22Rv1 (cell line): ENCODE results near the gene SMURF2.

Experiments used
- H3K27ac ChIP-seq: fragments of 450-650 bp; 2 replicates; pipeline ENCODE4 v1.5.1; 2017
- ZFX ChIP-seq: fragments of 450-650 bp; IDR thresholded peaks from 2 replicates; pipeline ENCODE4 v1.6.1; 2017; ENCODE audit warnings: antibody characterized with exemption, borderline replicate concordance
- TF ChIP-seq, protein P1 (sequence below): fragments of 450-650 bp; IDR thresholded peaks from 2 replicates; pipeline ENCODE4 v1.5.1; 2017; ENCODE audit warnings: mild to moderate bottlenecking

SMURF2 gene

DNA sequence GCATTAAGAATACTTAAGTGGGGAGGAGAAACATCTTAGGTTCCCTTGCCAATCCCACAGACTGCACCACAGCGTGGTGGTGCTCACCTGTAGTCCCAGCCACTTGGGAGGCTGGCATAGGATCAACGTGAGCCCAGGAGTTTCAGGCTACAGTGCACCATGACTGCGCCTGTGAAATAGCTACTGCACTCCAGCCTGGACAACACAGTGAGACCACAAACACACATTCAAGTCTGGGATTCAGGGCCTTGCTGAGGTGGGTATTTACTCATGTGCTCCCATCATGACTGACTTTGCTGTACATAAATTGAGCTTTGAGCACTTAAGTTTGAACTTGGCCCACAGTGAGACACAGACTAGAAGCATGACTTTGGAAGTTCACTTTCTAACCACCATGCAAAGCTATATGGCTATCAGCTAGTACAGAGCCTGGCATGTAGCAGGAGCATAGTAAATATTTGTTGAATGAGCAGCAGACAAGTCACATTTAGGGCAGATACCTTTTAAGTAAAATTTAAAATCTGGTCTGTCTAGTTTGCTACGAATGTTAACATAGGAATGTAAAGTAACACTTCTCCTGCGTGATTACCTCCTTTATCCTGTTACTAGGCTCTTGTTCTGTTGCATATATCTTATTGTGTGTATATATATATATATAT, 121.9 kb downstream of the SMURF2 start:
- TF ChIP-seq, protein P1, sequence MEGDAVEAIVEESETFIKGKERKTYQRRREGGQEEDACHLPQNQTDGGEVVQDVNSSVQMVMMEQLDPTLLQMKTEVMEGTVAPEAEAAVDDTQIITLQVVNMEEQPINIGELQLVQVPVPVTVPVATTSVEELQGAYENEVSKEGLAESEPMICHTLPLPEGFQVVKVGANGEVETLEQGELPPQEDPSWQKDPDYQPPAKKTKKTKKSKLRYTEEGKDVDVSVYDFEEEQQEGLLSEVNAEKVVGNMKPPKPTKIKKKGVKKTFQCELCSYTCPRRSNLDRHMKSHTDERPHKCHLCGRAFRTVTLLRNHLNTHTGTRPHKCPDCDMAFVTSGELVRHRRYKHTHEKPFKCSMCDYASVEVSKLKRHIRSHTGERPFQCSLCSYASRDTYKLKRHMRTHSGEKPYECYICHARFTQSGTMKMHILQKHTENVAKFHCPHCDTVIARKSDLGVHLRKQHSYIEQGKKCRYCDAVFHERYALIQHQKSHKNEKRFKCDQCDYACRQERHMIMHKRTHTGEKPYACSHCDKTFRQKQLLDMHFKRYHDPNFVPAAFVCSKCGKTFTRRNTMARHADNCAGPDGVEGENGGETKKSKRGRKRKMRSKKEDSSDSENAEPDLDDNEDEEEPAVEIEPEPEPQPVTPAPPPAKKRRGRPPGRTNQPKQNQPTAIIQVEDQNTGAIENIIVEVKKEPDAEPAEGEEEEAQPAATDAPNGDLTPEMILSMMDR: no peak
- no peak for TF ChIP-seq ZFX
- H3K27ac ChIP-seq: no peak overlapping the region

DNA sequence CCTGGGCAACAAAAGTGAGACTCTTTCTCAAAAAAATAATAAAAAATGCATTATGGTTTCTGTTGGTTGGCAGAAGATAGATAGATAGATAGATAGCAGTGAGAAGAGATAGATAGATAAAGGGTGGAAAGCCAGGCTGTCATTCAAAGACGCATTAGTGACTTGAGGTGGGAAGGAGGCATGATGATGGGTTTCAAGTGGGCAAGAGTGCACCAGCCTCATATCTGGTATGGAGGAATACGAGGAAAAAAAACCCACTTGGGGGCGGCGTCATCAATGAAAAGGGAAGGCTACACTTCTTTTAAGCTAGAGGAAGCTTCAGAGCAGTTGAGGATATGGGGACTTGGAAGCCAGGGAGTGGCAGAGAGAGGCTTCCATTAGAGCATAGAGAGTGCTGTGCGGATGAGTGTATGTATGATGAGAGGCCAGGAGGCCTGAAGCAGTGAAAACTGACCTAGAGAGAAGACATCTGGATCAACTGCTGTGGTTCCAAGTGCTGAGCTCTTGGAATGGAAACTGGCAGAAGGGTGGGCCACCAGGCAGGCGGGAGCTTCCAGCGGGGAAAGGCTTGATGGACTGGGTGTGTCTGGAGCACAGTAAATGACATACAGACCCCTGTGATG, 123.5 kb downstream of the SMURF2 start:
- no peak for TF ChIP-seq ZFX
- TF ChIP-seq, protein P1: no peak
- H3K27ac ChIP-seq: peak overlapping the region; percentile 22; the same call in 1 of the 2 replicates

DNA sequence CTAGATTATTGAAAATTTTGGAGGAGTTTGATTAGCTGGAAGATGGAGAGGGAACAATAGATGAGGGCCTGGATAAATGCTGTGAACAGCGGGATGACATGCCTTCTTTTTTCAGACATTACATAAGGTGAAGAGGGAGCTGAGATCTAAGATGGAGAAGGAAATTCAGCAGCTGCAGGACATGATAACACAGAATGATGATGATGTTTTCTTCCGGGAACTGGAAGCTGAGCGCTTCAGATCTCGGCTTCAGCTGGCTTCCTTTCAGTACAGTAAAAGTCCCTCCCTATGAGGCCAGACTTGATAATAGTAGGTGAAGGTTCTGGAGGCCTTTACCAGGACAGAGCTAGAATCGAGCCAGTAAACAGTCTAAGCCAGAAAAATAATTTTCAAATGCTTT, 124.6 kb downstream of the SMURF2 start:
- TF ChIP-seq ZFX: no peak
- TF ChIP-seq, protein P1: no peak
- peak overlapping the region; percentile 9; the same call in 1 of the 2 replicates for H3K27ac ChIP-seq

DNA sequence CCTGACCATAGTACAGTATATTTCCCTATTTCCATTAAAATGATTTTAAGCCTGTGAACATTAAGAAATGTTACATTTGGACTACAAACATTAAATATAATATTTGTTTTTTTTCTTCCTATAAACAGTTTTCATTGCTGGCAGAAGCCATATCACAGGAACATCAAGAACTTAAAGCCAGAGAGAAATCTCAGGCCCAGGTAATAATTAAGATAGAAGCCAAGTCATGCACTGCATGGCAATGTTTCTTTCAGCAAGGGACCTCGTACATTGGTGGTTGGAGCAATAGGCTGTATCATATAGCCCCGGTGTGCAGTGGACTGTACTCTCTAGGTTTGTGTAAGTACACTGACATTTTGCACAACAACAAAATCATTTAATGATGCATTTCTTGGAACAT, 125.2 kb downstream of the SMURF2 start:
- TF ChIP-seq, protein P1: no peak
- peak overlapping the region; percentile 9; the same call in 1 of the 2 replicates for H3K27ac ChIP-seq

DNA sequence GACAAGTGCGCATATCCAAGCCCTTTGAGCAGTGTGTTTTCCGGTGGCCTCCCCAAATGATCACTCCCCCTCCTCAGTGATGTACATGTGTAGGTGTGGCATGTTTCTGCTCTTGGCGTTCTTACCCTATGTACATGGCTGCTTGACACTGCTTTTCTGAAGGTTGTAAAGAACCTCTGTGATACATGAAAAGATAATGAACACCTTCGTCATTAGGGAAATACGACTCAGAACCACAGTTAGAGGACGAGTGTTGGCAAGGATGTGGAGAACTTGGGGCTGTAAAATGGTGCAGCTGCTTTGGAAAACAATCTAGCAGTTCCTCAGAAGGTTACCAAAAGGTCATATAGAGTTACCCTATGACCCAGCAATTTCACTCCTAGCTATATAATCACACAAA, 126.8 kb downstream of the SMURF2 start:
- TF ChIP-seq, protein P1: no peak
- H3K27ac ChIP-seq: no peak overlapping the region

DNA sequence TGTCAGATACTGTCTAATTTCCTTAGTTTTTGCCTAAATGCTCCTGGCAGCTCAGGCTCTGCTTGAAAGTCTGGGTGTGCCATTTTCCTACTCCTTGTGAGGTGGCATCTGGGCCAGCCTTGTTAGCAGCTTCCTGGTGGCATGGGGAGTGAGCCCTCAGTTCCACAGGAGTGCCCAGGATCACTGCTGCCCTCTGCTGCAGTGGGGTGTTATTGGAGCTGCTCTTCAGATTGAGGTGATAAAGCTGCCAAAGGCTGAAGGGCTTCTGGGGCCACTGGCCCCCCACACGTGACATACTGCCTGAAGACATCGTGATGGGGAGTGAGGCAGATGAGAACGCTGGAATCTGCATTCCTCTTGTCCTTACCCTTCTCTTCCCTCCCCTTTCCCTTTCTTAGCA, 127.9 kb downstream of the SMURF2 start:
- H3K27ac ChIP-seq: no peak overlapping the region
- no peak for TF ChIP-seq ZFX
- TF ChIP-seq, protein P1: no peak

DNA sequence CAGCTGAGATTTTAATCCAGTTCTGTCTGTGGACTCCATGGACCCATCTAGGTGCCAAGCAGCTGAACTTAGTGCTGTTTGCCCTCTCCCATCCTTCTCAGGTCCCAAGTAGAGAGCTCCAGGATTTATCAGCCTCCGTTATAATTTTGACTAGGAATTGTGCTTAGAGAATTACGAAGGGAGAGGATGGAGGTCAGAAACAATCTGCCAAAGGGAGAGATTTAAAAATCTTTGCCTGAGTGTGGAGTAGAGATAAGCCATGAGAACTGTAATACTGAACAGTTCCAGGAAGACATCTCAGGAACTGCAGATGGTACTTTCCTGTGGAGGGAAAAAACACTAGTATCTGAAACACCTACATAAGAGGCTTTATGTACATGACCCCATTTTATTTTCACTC, 128.3 kb downstream of the SMURF2 start:
- TF ChIP-seq, protein P1: no peak
- no peak for TF ChIP-seq ZFX
- no peak overlapping the region for H3K27ac ChIP-seq
